ENCODE measurements around the gene PES1. TPM values are rescaled to one million over a fixed set of nuclear protein-coding genes. Genes with fewer than 3 reads are reported as not detected.
"Not testable (repeated sequence)": the region's sequence is repeated elsewhere in the genome, so short reads cannot be mapped to it uniquely, and the experiment has no call there.

The PES1 gene
- total and polyA plus RNA-seq, 2 donors (not counting 1 experiment from before 2014, with no cell fraction given), result 51.2 to 61.3 TPM

GRCh38 chr22:30572210-30572609, 19.5 kb downstream of the PES1 start:
- H3K36me3 ChIP-seq (ENCODE audit: control insufficient read depth, insufficient read depth, low read length), result peaks cover 11% of the 10 kb centered on the region
- no peak overlapping the region for H3K4me3 ChIP-seq (replicated peaks in 1 of 4; ENCODE audit: control extremely low read depth in 1 of 4, insufficient read depth in 1 of 4, low read depth in 3 of 4, low read length in 4 of 4)
- H3K27ac ChIP-seq (ENCODE audit: insufficient read depth, low read length), result no peak overlapping the region
- DNase-seq (ENCODE audit: low read depth in 2 of 2), result peak in 1 of 2 donors; percentile 4
- H3K9me3 ChIP-seq (ENCODE audit: control insufficient read depth, insufficient read depth, low read depth, low read length), result no peaks in the 10 kb centered on the region
- H3K4me1 ChIP-seq (ENCODE audit: control insufficient read depth, extremely low read depth, insufficient read depth, low read length), result no peaks in the 10 kb centered on the region
- no peak overlapping the region for H2AFZ ChIP-seq (ENCODE audit: low read length)
- H3K27me3 ChIP-seq (ENCODE audit: control insufficient read depth, insufficient read depth, low read length), result peaks cover 9% of the 10 kb centered on the region
- TF ChIP-seq CTCF (conservative IDR thresholded peaks at IDR 0.05 in 1 of 2, IDR thresholded peaks at IDR 0.05 in 1 of 2; ENCODE audit: low read depth in 1 of 2, low read length in 2 of 2), result no peak
- TF ChIP-seq EZH2 (IDR thresholded peaks at IDR 0.05; ENCODE audit: low read length, missing control alignments), result no peak
- no peaks in the 10 kb centered on the region for H3K79me2 ChIP-seq (ENCODE audit: control insufficient read depth, insufficient read depth, low read length)
- no peak overlapping the region for H3K4me2 ChIP-seq (ENCODE audit: extremely low read depth, insufficient read depth, low read length)
- no peaks in the 10 kb centered on the region for H4K20me1 ChIP-seq (ENCODE audit: control insufficient read depth, extremely low read depth, insufficient read depth, low read length)
- H3K9ac ChIP-seq (ENCODE audit: insufficient read depth, low read length), result no peak overlapping the region

- Histone ChIP-seq H3K4me3 (replicated peaks in 1 of 4; ENCODE audit: control extremely low read depth in 1 of 4, insufficient read depth in 1 of 4, low read depth in 3 of 4, low read length in 4 of 4) (no peak overlapping the region), H3K9me3 (ENCODE audit: control insufficient read depth, insufficient read depth, low read depth, low read length) (no peaks in the 10 kb centered on the region), H3K9ac (ENCODE audit: insufficient read depth, low read length) (no peak overlapping the region), H3K4me1 (ENCODE audit: control insufficient read depth, extremely low read depth, insufficient read depth, low read length) (no peaks in the 10 kb centered on the region), H3K27me3 (ENCODE audit: control insufficient read depth, insufficient read depth, low read length) (peaks cover 9% of the 10 kb centered on the region), H2AFZ (ENCODE audit: low read length) (no peak overlapping the region), H3K27ac (ENCODE audit: insufficient read depth, low read length) (no peak overlapping the region), H3K4me2 (ENCODE audit: extremely low read depth, insufficient read depth, low read length) (no peak overlapping the region), H4K20me1 (ENCODE audit: control insufficient read depth, extremely low read depth, insufficient read depth, low read length) (no peaks in the 10 kb centered on the region), H3K79me2 (ENCODE audit: control insufficient read depth, insufficient read depth, low read length) (no peaks in the 10 kb centered on the region), H3K36me3 (ENCODE audit: control insufficient read depth, insufficient read depth, low read length) (no peaks in the 10 kb centered on the region)
- TF ChIP-seq EZH2 (IDR thresholded peaks at IDR 0.05; ENCODE audit: low read length, missing control alignments), result no peak
- no peak for TF ChIP-seq CTCF (conservative IDR thresholded peaks at IDR 0.05 in 1 of 2, IDR thresholded peaks at IDR 0.05 in 1 of 2; ENCODE audit: low read depth in 1 of 2, low read length in 2 of 2)
- DNase-seq (ENCODE audit: low read depth in 2 of 2), result no peak
These were observed 22.0 kb downstream of the PES1 start for GRCh38 chr22:30569674-30570202.

- Histone ChIP-seq H3K4me3 (replicated peaks in 1 of 4; ENCODE audit: control extremely low read depth in 1 of 4, insufficient read depth in 1 of 4, low read depth in 3 of 4, low read length in 4 of 4) (no peak overlapping the region), H3K9ac (ENCODE audit: insufficient read depth, low read length) (no peak overlapping the region), H3K4me1 (ENCODE audit: control insufficient read depth, extremely low read depth, insufficient read depth, low read length) (no peaks in the 10 kb centered on the region), H3K27me3 (ENCODE audit: control insufficient read depth, insufficient read depth, low read length) (peaks cover 9% of the 10 kb centered on the region), H3K79me2 (ENCODE audit: control insufficient read depth, insufficient read depth, low read length) (no peaks in the 10 kb centered on the region), H4K20me1 (ENCODE audit: control insufficient read depth, extremely low read depth, insufficient read depth, low read length) (no peaks in the 10 kb centered on the region), H3K36me3 (ENCODE audit: control insufficient read depth, insufficient read depth, low read length) (no peaks in the 10 kb centered on the region), H2AFZ (ENCODE audit: low read length) (no peak overlapping the region), H3K27ac (ENCODE audit: insufficient read depth, low read length) (no peak overlapping the region), H3K4me2 (ENCODE audit: extremely low read depth, insufficient read depth, low read length) (no peak overlapping the region), H3K9me3 (ENCODE audit: control insufficient read depth, insufficient read depth, low read depth, low read length) (no peaks in the 10 kb centered on the region)
- TF ChIP-seq CTCF (conservative IDR thresholded peaks at IDR 0.05 in 1 of 2, IDR thresholded peaks at IDR 0.05 in 1 of 2; ENCODE audit: low read depth in 1 of 2, low read length in 2 of 2) (no peak), EZH2 (IDR thresholded peaks at IDR 0.05; ENCODE audit: low read length, missing control alignments) (no peak)
- DNase-seq (ENCODE audit: low read depth in 2 of 2), result no peak
These were observed 23.4 kb downstream of the PES1 start for GRCh38 chr22:30568137-30568805.

- not testable (repeated sequence) for H3K4me3 ChIP-seq (replicated peaks in 1 of 4; ENCODE audit: control extremely low read depth in 1 of 4, insufficient read depth in 1 of 4, low read depth in 3 of 4, low read length in 4 of 4); H3K9me3 ChIP-seq (ENCODE audit: control insufficient read depth, insufficient read depth, low read depth, low read length); H3K9ac ChIP-seq (ENCODE audit: insufficient read depth, low read length); H4K20me1 ChIP-seq (ENCODE audit: control insufficient read depth, extremely low read depth, insufficient read depth, low read length); H3K4me2 ChIP-seq (ENCODE audit: extremely low read depth, insufficient read depth, low read length); H3K27ac ChIP-seq (ENCODE audit: insufficient read depth, low read length); H3K4me1 ChIP-seq (ENCODE audit: control insufficient read depth, extremely low read depth, insufficient read depth, low read length); H3K36me3 ChIP-seq (ENCODE audit: control insufficient read depth, insufficient read depth, low read length); H2AFZ ChIP-seq (ENCODE audit: low read length); H3K27me3 ChIP-seq (ENCODE audit: control insufficient read depth, insufficient read depth, low read length); DNase-seq (ENCODE audit: low read depth in 2 of 2); H3K79me2 ChIP-seq (ENCODE audit: control insufficient read depth, insufficient read depth, low read length)
These were observed 24.4 kb downstream of the PES1 start for GRCh38 chr22:30567277-30567676.

Measured in fibroblast of lung (primary cell).